GM23338 (cell line): ENCODE data around the gene KLHDC8B.

Experiments
- EZH2 ChIP-seq: fragments of 200-600 bp; sonication (generic); IDR thresholded peaks from one replicate; pipeline ENCODE4 v1.8.0; 2017; ENCODE audit warnings: antibody characterized with exemption, mild to moderate bottlenecking, low read depth; ENCODE audit not compliant: unreplicated experiment
- POLR2AphosphoS5 ChIP-seq: IDR thresholded peaks from 2 replicates; pipeline ENCODE4 v1.6.1; 2016; ENCODE audit warnings: antibody characterized with exemption, low read depth
- ZNF331 ChIP-seq: fragments of 250-450 bp; sonication (Bioruptor Pico); IDR thresholded peaks from 2 replicates; pipeline ENCODE4 v1.5.0; 2020; ENCODE audit warnings: low read depth, mild to moderate bottlenecking, moderate library complexity
- TF ChIP-seq, protein P1 (sequence below), 2 experiments: fragments of 200-600 bp in 1 of 2; sonication (generic) in 1 of 2; conservative IDR thresholded peaks; 2 replicates each; pipeline versions ENCODE4 v1.5.1 to v1.6.1; 2016 to 2017; ENCODE audit warnings: antibody characterized with exemption in 2 of 2, low read depth in 2 of 2, mild to moderate bottlenecking in 2 of 2, moderate library complexity in 1 of 2

DNA sequence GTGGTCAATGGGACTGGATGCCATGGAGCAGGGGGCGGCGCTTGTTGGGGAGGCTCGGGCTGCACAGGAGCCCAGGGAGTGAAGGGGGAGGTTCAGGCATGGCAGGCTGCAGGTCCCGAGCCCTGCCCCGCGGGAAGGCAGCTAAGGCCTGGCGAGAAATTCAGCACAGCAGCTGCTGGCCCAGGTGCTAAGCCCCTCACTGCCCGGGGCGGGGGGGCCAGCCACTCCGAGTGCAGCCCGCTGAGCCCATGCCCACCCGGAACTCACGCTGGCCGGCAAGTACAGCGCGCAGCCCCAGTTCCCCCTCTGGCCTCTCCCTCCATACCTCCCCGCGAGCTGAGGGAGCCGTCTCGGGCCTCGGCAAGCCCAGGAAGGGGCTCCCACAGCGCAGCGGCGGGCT, 11.3 kb downstream of the KLHDC8B start:
- TF ChIP-seq ZNF331 (no peak), POLR2AphosphoS5 (no peak), EZH2 (no peak)
- TF ChIP-seq, protein P1, sequence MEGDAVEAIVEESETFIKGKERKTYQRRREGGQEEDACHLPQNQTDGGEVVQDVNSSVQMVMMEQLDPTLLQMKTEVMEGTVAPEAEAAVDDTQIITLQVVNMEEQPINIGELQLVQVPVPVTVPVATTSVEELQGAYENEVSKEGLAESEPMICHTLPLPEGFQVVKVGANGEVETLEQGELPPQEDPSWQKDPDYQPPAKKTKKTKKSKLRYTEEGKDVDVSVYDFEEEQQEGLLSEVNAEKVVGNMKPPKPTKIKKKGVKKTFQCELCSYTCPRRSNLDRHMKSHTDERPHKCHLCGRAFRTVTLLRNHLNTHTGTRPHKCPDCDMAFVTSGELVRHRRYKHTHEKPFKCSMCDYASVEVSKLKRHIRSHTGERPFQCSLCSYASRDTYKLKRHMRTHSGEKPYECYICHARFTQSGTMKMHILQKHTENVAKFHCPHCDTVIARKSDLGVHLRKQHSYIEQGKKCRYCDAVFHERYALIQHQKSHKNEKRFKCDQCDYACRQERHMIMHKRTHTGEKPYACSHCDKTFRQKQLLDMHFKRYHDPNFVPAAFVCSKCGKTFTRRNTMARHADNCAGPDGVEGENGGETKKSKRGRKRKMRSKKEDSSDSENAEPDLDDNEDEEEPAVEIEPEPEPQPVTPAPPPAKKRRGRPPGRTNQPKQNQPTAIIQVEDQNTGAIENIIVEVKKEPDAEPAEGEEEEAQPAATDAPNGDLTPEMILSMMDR (conservative IDR thresholded peaks at IDR 0.05; ENCODE audit: low read depth in 2 of 2): no peak
